HL-60 (cell line): Measurements from ENCODE around the gene NDUFS2.
"Not testable (repeated sequence)": the region's sequence is repeated elsewhere in the genome, so short reads cannot be mapped to it uniquely, and the experiment has no call there.

ENCODE experiments used
- POLR2AphosphoS5 ChIP-seq: IDR thresholded peaks from 2 replicates; pipeline ENCODE4 v1.6.1; 2012; ENCODE audit warnings: low read depth
- TF ChIP-seq, protein P1 (sequence below): IDR thresholded peaks from one replicate; pipeline ENCODE4 v1.5.1; 2011; ENCODE audit warnings: low read length, control low read depth, inconsistent platforms; ENCODE audit not compliant: insufficient read depth
- TF ChIP-seq, protein P2 (sequence below): IDR thresholded peaks from 2 replicates; pipeline ENCODE4 v1.6.1; 2012; ENCODE audit warnings: low read depth; ENCODE audit not compliant: insufficient replicate concordance

DNA sequence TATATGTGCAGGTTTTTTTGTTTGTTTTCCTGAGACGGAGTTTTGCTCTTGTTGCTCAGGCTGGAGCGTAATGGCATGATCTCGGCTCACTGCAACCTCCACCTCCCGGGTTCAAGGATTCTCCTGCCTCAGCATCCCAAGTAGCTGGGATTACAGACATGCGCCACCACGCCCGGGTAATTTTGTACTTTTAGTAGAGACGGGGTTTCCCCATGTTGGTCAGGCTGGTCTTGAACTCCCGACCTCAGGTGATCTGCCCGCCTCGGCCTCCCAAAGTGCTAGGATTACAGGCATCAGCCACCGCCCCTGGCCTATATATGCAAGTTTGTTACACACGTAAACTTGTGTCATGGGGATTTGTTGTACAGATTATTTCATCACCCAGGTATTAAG, 22.5 kb downstream of the NDUFS2 start:
- TF ChIP-seq, protein P1, sequence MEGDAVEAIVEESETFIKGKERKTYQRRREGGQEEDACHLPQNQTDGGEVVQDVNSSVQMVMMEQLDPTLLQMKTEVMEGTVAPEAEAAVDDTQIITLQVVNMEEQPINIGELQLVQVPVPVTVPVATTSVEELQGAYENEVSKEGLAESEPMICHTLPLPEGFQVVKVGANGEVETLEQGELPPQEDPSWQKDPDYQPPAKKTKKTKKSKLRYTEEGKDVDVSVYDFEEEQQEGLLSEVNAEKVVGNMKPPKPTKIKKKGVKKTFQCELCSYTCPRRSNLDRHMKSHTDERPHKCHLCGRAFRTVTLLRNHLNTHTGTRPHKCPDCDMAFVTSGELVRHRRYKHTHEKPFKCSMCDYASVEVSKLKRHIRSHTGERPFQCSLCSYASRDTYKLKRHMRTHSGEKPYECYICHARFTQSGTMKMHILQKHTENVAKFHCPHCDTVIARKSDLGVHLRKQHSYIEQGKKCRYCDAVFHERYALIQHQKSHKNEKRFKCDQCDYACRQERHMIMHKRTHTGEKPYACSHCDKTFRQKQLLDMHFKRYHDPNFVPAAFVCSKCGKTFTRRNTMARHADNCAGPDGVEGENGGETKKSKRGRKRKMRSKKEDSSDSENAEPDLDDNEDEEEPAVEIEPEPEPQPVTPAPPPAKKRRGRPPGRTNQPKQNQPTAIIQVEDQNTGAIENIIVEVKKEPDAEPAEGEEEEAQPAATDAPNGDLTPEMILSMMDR, result not testable (repeated sequence)
- TF ChIP-seq, protein P2, sequence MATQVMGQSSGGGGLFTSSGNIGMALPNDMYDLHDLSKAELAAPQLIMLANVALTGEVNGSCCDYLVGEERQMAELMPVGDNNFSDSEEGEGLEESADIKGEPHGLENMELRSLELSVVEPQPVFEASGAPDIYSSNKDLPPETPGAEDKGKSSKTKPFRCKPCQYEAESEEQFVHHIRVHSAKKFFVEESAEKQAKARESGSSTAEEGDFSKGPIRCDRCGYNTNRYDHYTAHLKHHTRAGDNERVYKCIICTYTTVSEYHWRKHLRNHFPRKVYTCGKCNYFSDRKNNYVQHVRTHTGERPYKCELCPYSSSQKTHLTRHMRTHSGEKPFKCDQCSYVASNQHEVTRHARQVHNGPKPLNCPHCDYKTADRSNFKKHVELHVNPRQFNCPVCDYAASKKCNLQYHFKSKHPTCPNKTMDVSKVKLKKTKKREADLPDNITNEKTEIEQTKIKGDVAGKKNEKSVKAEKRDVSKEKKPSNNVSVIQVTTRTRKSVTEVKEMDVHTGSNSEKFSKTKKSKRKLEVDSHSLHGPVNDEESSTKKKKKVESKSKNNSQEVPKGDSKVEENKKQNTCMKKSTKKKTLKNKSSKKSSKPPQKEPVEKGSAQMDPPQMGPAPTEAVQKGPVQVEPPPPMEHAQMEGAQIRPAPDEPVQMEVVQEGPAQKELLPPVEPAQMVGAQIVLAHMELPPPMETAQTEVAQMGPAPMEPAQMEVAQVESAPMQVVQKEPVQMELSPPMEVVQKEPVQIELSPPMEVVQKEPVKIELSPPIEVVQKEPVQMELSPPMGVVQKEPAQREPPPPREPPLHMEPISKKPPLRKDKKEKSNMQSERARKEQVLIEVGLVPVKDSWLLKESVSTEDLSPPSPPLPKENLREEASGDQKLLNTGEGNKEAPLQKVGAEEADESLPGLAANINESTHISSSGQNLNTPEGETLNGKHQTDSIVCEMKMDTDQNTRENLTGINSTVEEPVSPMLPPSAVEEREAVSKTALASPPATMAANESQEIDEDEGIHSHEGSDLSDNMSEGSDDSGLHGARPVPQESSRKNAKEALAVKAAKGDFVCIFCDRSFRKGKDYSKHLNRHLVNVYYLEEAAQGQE, result not testable (repeated sequence)
- TF ChIP-seq POLR2AphosphoS5, result not testable (repeated sequence)
